Mucosa of descending colon (tissue), 3 donors: ENCODE data around the gene MIB2. TPM values are rescaled to one million over a fixed set of nuclear protein-coding genes. Genes with fewer than 3 reads are reported as not detected.
A peak's percentile ranks its signal among the peaks of the same experiment; 100 is the strongest.

Experiments used
- ATAC-seq: fragments of 200-7000 bp; cut with Tn5 transposase; one replicate; pipeline ENCODE4 v1.9.1; 2020; ENCODE audit warnings: mild to moderate bottlenecking, moderate library complexity
- DNase-seq, 3 donors: peaks; one replicate each; pipeline ENCODE4 v3.0.0-alpha.2; 2020
- H3K36me3 ChIP-seq: fragments of 200-600 bp; one replicate; pipeline ENCODE4 v1.8.0; 2021; ENCODE audit warnings: low read depth, mild to moderate bottlenecking
- H3K4me1 ChIP-seq: fragments of 200-600 bp; one replicate; pipeline ENCODE4 v1.8.0; 2021; ENCODE audit warnings: low read depth, mild to moderate bottlenecking
- H3K4me3 ChIP-seq: fragments of 200-600 bp; one replicate; pipeline ENCODE4 v1.8.0; 2021; ENCODE audit warnings: mild to moderate bottlenecking
- H3K9me3 ChIP-seq: fragments of 200-600 bp; one replicate; pipeline ENCODE4 v1.8.0; 2021; ENCODE audit warnings: mild to moderate bottlenecking
- CTCF ChIP-seq: fragments of 200-600 bp; IDR thresholded peaks from one replicate; pipeline ENCODE4 v1.8.0; 2022; ENCODE audit warnings: antibody characterized with exemption, mild to moderate bottlenecking
- intact Hi-C, 2 donors: fragments of 100-400 bp; cut with DNase I in 1 of 2; cut with micrococcal nuclease in 1 of 2; formaldehyde crosslinking; loops; one replicate each; pipeline versions ENCODE4 v1.11.0 to v1.11.1; 2022; cut with DNase I, micrococcal nuclease
- total RNA-seq, 3 donors: library from RNA; stranded (reverse); fragmentation: NEBNext Ultra II Directional in 2 of 3; extraction: Animal tissue kit (Norgen Biotek cat#: 25700) in 2 of 3; gene quantifications; one replicate each; pipeline versions ENCODE4 v1.2.1 to v1.2.4, GENCODE V29; 2021 to 2023
- donor health status: DM: no; HTN: no; CAD: no; lungs with moderate emphysema.
- donor health status: DM: no; HTN: no; CAD: no.
- donor health status: DM: no; HTN: yes; CAD: no.

MIB2 gene
- total RNA-seq, 3 donors from 2014 or later: 67.8 to 118 (median 109) TPM

GRCh38 chr1:1610796-1611195 lies 4.5 kb upstream of the MIB2 start:
- peak in 1 of 3 donors; percentile 24 for DNase-seq
- no peak for ATAC-seq
- no peak for TF ChIP-seq CTCF
- intact Hi-C loops: no loop called here
- Histone ChIP-seq H3K36me3 (no peaks in the 10 kb centered on the region), H3K4me1 (peaks cover 11% of the 10 kb centered on the region), H3K4me3 (no peak overlapping the region), H3K9me3 (no peaks in the 10 kb centered on the region)

- H3K4me1 ChIP-seq: peaks cover 20% of the 10 kb centered on the region
- intact Hi-C loops: no loop called here
- ATAC-seq (no peak), DNase-seq (no peak)
- H3K9me3 ChIP-seq: no peaks in the 10 kb centered on the region
- no peak for TF ChIP-seq CTCF
- H3K36me3 ChIP-seq: no peaks in the 10 kb centered on the region
- no peak overlapping the region for H3K4me3 ChIP-seq
Measured at GRCh38 chr1:1612104-1612400, 3.2 kb upstream of the MIB2 start.

- intact Hi-C loops: no loop called here
- no peaks in the 10 kb centered on the region for H3K36me3 ChIP-seq
- DNase-seq: no peak
- no peak for TF ChIP-seq CTCF
- ATAC-seq: no peak
- H3K4me1 ChIP-seq: peaks cover 23% of the 10 kb centered on the region
- H3K4me3 ChIP-seq: no peak overlapping the region
- H3K9me3 ChIP-seq: no peaks in the 10 kb centered on the region
Measured at GRCh38 chr1:1613509-1614082, 1.7 kb upstream of the MIB2 start.

DNA sequence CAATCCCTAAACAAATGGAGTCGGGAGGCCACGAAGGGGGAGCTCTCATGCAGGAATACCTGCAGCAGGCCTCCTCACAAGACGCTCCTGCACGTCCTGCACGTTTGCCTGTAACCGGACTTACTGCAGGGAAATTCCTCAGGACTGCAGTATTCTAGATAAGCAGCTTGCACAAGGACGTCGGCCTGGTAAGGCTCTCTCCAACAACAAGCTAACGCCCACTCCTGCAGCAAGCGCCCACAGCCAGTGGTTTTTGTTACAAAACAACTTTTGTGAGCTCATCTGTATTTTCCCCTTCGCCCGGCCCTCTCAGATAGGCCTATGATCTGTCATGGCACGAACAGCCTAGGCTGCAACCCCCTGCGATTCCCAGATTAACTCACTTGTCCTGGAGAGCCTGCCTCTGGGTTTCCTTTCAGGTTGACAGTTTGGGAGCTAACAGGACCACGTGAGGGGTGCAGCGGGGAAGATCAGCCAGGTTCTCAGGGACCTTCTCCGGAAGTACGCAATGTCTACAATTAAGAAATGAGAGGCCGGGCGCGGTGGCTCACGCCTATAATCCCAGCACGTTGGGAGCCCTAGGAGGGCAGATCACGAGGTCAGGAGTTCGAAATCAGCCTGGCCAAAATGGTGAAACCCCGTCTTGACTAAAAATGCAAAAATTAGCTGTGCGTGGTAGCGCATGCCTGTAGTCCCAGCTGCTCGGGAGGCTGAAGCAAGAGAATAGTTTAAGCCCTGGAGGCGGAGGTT lies 921 bp upstream of the MIB2 start:
- Histone ChIP-seq H3K4me1 (peaks cover 23% of the 10 kb centered on the region), H3K36me3 (no peaks in the 10 kb centered on the region), H3K4me3 (peak overlapping the region; percentile 80), H3K9me3 (no peaks in the 10 kb centered on the region)
- TF ChIP-seq CTCF: no peak
- ATAC-seq (peak; percentile 14), DNase-seq (peak; percentile 55 to 75 (median 61))
- intact Hi-C loops: no loop called here

DNA sequence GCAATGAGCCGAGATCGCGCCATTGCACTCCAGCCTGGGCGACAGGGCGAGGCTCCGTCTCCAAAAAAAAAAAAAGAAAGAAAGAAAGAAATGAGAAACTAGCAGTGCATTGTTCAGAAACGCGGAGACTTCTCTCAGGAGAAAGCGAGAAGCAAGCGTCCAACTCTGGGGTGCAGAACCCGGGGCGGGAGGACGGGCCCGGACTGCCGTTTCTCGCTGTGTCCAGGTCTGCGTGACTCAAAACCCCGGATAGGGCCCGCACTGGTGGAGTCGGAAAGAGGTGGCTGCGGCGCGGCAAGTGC lies 395 bp upstream of the MIB2 start:
- no peak for ATAC-seq
- Histone ChIP-seq H3K36me3 (no peaks in the 10 kb centered on the region), H3K4me3 (peak overlapping the region; percentile 80), H3K4me1 (peaks cover 23% of the 10 kb centered on the region), H3K9me3 (no peaks in the 10 kb centered on the region)
- no peak for DNase-seq
- TF ChIP-seq CTCF: no peak
- intact Hi-C loops: no loop called here
